Stomach (tissue), 4 donors: ENCODE data around the gene PROSER1.

ENCODE experiments used
- CTCF ChIP-seq, 7 experiments: fragments of 450-650 bp in 4 of 7; fragments of 200-600 bp in 3 of 7; sonication (generic) in 3 of 7; IDR thresholded peaks; one replicate each; pipeline ENCODE4 v1.5.1; 2016 to 2019; ENCODE audit warnings: antibody characterized with exemption in 7 of 7, control low read depth in 2 of 7, mild to moderate bottlenecking in 1 of 7
- POLR2A ChIP-seq, 4 donors: fragments of 450-650 bp; IDR thresholded peaks; one replicate each; pipeline ENCODE4 v1.6.1; 2016; ENCODE audit warnings: antibody characterized with exemption in 4 of 4, control low read depth in 2 of 4, mild to moderate bottlenecking in 1 of 4, moderate library complexity in 1 of 4
- POLR2AphosphoS5 ChIP-seq, 3 donors: sonication (generic); formaldehyde crosslinking; IDR thresholded peaks; one replicate each; pipeline ENCODE4 v1.6.1; 2016; ENCODE audit warnings: antibody characterized with exemption in 3 of 3

DNA sequence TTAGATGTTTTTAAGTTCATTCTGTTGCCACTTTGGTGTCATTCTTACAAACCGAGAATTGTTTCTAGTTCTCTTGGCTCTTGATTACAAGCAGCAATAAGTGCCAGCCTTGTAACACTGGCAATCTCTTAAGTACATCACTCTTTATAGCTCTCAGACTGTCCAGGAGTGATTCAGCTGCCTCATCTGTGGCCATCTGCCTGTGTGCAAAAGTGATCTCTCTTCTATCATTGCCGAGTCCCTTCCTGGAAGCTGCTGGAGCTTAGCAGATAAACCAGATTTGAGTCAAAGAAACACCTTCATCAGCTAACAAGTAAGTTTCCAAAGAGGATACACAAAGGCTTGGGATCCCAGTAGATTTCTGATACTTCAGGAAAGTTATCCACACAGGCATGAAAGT, 70.4 kb downstream of the PROSER1 start:
- TF ChIP-seq POLR2A (IDR thresholded peaks at IDR 0.05) = no peak
- TF ChIP-seq CTCF (IDR thresholded peaks at IDR 0.05) = no peak
- TF ChIP-seq POLR2AphosphoS5 (IDR thresholded peaks at IDR 0.05) = no peak
